H1 (cell line): Measurements from ENCODE around the gene ITPRIPL2. TPM values are rescaled to one million over a fixed set of nuclear protein-coding genes. Genes with fewer than 3 reads are reported as not detected.

Source experiments
- CTCF ChIA-PET: fragments of 300-600 bp; sonication (Branson Sonifier 250); formaldehyde crosslinking; loops from one replicate; lab custom pipeline; 2021; ENCODE audit not compliant: partially characterized antibody; lab: Charles Lee
- POLR2A ChIA-PET: fragments of 300-600 bp; sonication (Branson Sonifier 250); formaldehyde crosslinking; loops from one replicate; lab custom pipeline; 2021; ENCODE audit warnings: inconsistent platforms; ENCODE audit not compliant: partially characterized antibody; lab: Charles Lee
- DNase-seq, 2 experiments: peaks; one replicate each; pipeline versions ENCODE4 v3.0.0 to v3.0.0-alpha.2; 2010 to 2022; ENCODE audit warnings: low spot score in 2 of 2, low read depth in 1 of 2, mixed read lengths in 1 of 2
- FAIRE-seq: peaks from 2 replicates; lab custom pipeline; 2011; peaks lifted over from hg19 to GRCh38; lab: Jason Lieb, UNC
- H2AFZ ChIP-seq: 2 replicates; pipeline ENCODE4 v1.8.1; 2012; ENCODE audit warnings: low read length, inconsistent platforms
- H2AK5ac ChIP-seq: 2 replicates; pipeline ENCODE4 v1.6.1; 2013; ENCODE audit warnings: low read depth, low read length
- H2BK120ac ChIP-seq: replicated peaks from 2 replicates; pipeline ENCODE3; 2013; ENCODE audit warnings: low read depth, low read length, inconsistent platforms
- H2BK12ac ChIP-seq: 2 replicates; pipeline ENCODE4 v1.6.1; 2013; ENCODE audit warnings: low read depth, low read length
- H2BK15ac ChIP-seq: 2 replicates; pipeline ENCODE4 v1.6.1; 2013; ENCODE audit warnings: low read length
- H2BK20ac ChIP-seq: 2 replicates; pipeline ENCODE4 v1.6.1; 2013; ENCODE audit warnings: low read length
- H2BK5ac ChIP-seq: 2 replicates; pipeline ENCODE4 v1.6.1; 2013; ENCODE audit warnings: low read depth, low read length
- H3K14ac ChIP-seq: 2 replicates; pipeline ENCODE4 v1.6.1; 2013; ENCODE audit warnings: inconsistent platforms; ENCODE audit not compliant: insufficient read length
- H3K18ac ChIP-seq: 2 replicates; pipeline ENCODE4 v1.6.1; 2013; ENCODE audit warnings: low read length; ENCODE audit errors: extremely low read depth
- H3K23ac ChIP-seq: 2 replicates; pipeline ENCODE4 v1.6.1; 2013; ENCODE audit warnings: inconsistent platforms; ENCODE audit not compliant: insufficient read length
- H3K23me2 ChIP-seq: 2 replicates; pipeline ENCODE4 v1.6.1; 2013; ENCODE audit warnings: low read depth, low read length
- H3K27ac ChIP-seq: 2 replicates; pipeline ENCODE4 v1.6.1; 2011; ENCODE audit warnings: low read depth, low read length, inconsistent platforms
- H3K27me3 ChIP-seq, 4 experiments: replicated peaks in 1 of 4; 1 replicate in 1 of 4; 2 replicates in 3 of 4; pipeline versions ENCODE4 v1.6.1 to v1.8.1; 2011 to 2013; ENCODE audit warnings: low read length in 3 of 4, mild to moderate bottlenecking in 3 of 4, inconsistent platforms in 2 of 4, mixed read lengths in 2 of 4, moderate library complexity in 1 of 4; ENCODE audit not compliant: control insufficient read depth in 3 of 4, insufficient read depth in 3 of 4; ENCODE audit errors: extremely low read depth in 1 of 4
- H3K36me3 ChIP-seq, 4 experiments: 2 replicates each; pipeline versions ENCODE4 v1.6.1 to v1.8.1; 2011 to 2013; ENCODE audit warnings: mild to moderate bottlenecking in 4 of 4, low read length in 3 of 4, moderate library complexity in 2 of 4, control low read depth in 1 of 4, inconsistent platforms in 1 of 4; ENCODE audit not compliant: insufficient read depth in 4 of 4, control insufficient read depth in 2 of 4
- H3K4ac ChIP-seq: replicated peaks from 2 replicates; pipeline ENCODE3; 2013; ENCODE audit warnings: low read length, low read depth, mixed read lengths, inconsistent platforms; ENCODE audit not compliant: insufficient read length
- H3K4me1 ChIP-seq, 4 experiments: replicated peaks in 1 of 4; 1 replicate in 1 of 4; 2 replicates in 3 of 4; pipeline versions ENCODE4 v1.6.1 to v1.8.1; 2011 to 2013; ENCODE audit warnings: low read length in 3 of 4, inconsistent platforms in 2 of 4, mixed read lengths in 1 of 4; ENCODE audit not compliant: insufficient read depth in 4 of 4, control insufficient read depth in 3 of 4
- H3K4me2 ChIP-seq, 2 experiments: 2 replicates each; pipeline versions ENCODE4 v1.6.1 to v1.8.1; 2011 to 2013; ENCODE audit warnings: low read depth in 2 of 2, low read length in 2 of 2, control low read depth in 1 of 2, inconsistent platforms in 1 of 2, mild to moderate bottlenecking in 1 of 2; ENCODE audit not compliant: insufficient read depth in 1 of 2
- H3K4me3 ChIP-seq, 4 experiments: fragments of 200-600, 300-600 bp in 1 of 4; sonication (generic), shearing (Covaris generic), sonication (Bioruptor Twin) in 1 of 4; 2 replicates each; pipeline versions ENCODE4 v1.5.1 to v1.8.1; 2011 to 2016; ENCODE audit warnings: low read length in 4 of 4, low read depth in 3 of 4, control low read depth in 2 of 4, inconsistent platforms in 2 of 4, mild to moderate bottlenecking in 2 of 4, mixed read lengths in 1 of 4, moderate library complexity in 1 of 4; ENCODE audit not compliant: insufficient read depth in 2 of 4; ENCODE audit errors: extremely low read depth in 1 of 4
- H3K56ac ChIP-seq: replicated peaks from 2 replicates; pipeline ENCODE3; 2013; ENCODE audit warnings: low read depth, mild to moderate bottlenecking, mixed read lengths, low read length, inconsistent platforms; ENCODE audit not compliant: insufficient read length
- H3K79me1 ChIP-seq: 2 replicates; pipeline ENCODE4 v1.6.1; 2013; ENCODE audit warnings: low read depth, low read length, control low read depth
- H3K79me2 ChIP-seq, 2 experiments: 2 replicates each; pipeline versions ENCODE4 v1.6.1 to v1.8.1; 2012 to 2013; ENCODE audit warnings: low read length in 2 of 2, mild to moderate bottlenecking in 2 of 2, inconsistent platforms in 1 of 2; ENCODE audit not compliant: insufficient read depth in 2 of 2, control insufficient read depth in 1 of 2
- H3K9ac ChIP-seq, 4 experiments: replicated peaks in 1 of 4; 1 replicate in 1 of 4; 2 replicates in 3 of 4; pipeline versions ENCODE4 v1.6.1 to v1.8.1; 2011 to 2013; ENCODE audit warnings: low read depth in 3 of 4, low read length in 3 of 4, control low read depth in 2 of 4, mild to moderate bottlenecking in 2 of 4, moderate library complexity in 2 of 4, inconsistent platforms in 1 of 4; ENCODE audit errors: extremely low read depth in 1 of 4
- H3K9me3 ChIP-seq, 2 experiments: 2 replicates each; pipeline versions ENCODE4 v1.6.1 to v1.8.1; 2012 to 2013; ENCODE audit warnings: mild to moderate bottlenecking in 2 of 2, moderate library complexity in 2 of 2, control low read depth in 1 of 2, inconsistent platforms in 1 of 2, low read depth in 1 of 2, low read length in 1 of 2, mixed read lengths in 1 of 2; ENCODE audit not compliant: insufficient read depth in 2 of 2
- H4K20me1 ChIP-seq, 2 experiments: replicated peaks in 1 of 2; 2 replicates each; pipeline versions ENCODE3 to v1.8.1; 2011 to 2013; ENCODE audit warnings: inconsistent platforms in 2 of 2, low read length in 2 of 2, mild to moderate bottlenecking in 1 of 2; ENCODE audit not compliant: insufficient read depth in 2 of 2, control insufficient read depth in 1 of 2
- H4K5ac ChIP-seq: 2 replicates; pipeline ENCODE4 v1.6.1; 2013; ENCODE audit warnings: low read length, low read depth, mixed read lengths, inconsistent platforms; ENCODE audit not compliant: insufficient read length
- H4K8ac ChIP-seq: 2 replicates; pipeline ENCODE4 v1.8.0; 2013; ENCODE audit warnings: mild to moderate bottlenecking, moderate library complexity, low read length, inconsistent platforms; ENCODE audit not compliant: insufficient read depth; ENCODE audit errors: extremely low read depth
- H4K91ac ChIP-seq: replicated peaks from 2 replicates; pipeline ENCODE3; 2013; ENCODE audit warnings: low read length, mixed read lengths, inconsistent platforms; ENCODE audit not compliant: insufficient read length
- ATF3 ChIP-seq: IDR thresholded peaks from 2 replicates; pipeline ENCODE4 v1.6.1; 2011; ENCODE audit warnings: low read depth, mild to moderate bottlenecking, low read length; ENCODE audit not compliant: insufficient read depth
- GTF2F1 ChIP-seq: IDR thresholded peaks from 2 replicates; pipeline ENCODE4 v1.6.1; 2012; ENCODE audit warnings: low read depth, low read length, improper control_type of control experiment, borderline replicate concordance
- KDM1A ChIP-seq: fragments of 200-600, 300-600 bp; sonication (generic); IDR thresholded peaks from 2 replicates; pipeline ENCODE4 v1.7.1; 2016; ENCODE audit warnings: mild to moderate bottlenecking, low read length, borderline replicate concordance
- SUZ12 ChIP-seq: fragments of 200-600 bp; sonication (generic); IDR thresholded peaks from 2 replicates; pipeline ENCODE4 v1.6.1; 2012; ENCODE audit warnings: mild to moderate bottlenecking, inconsistent platforms, low read length, moderate library complexity, mixed read lengths
- TBP ChIP-seq: IDR thresholded peaks from 2 replicates; pipeline ENCODE4 v1.6.1; 2011; ENCODE audit warnings: low read depth, low read length, improper control_type of control experiment
- TCF12 ChIP-seq: IDR thresholded peaks from 2 replicates; pipeline ENCODE4 v1.6.1; 2011; ENCODE audit warnings: low read depth, mild to moderate bottlenecking, low read length
- USF2 ChIP-seq: IDR thresholded peaks from 2 replicates; pipeline ENCODE4 v1.6.1; 2011; ENCODE audit warnings: low read length, improper control_type of control experiment
- WGBS, 2 experiments: shearing (Covaris generic) in 1 of 2; methylation state at CpG; one replicate each; pipeline versions ENCODE4 v1.1.6 to v1.1.7; 2013 to 2015; ENCODE audit warnings: low lambda C conversion rate in 2 of 2, mixed read lengths in 2 of 2, inconsistent platforms in 1 of 2, low coverage in 1 of 2, missing lambda C conversion rate in 1 of 2; ENCODE audit not compliant: insufficient replicate concordance in 2 of 2, insufficient coverage in 1 of 2, insufficient read length in 1 of 2; ENCODE audit errors: extremely low coverage in 1 of 2, missing lambda C conversion rate in 1 of 2; 5-methylcytosine and 5-hydroxymethylcytosine counted together
- polyA plus RNA-seq, 7 experiments: library from polyadenylated mRNA; depleted of rRNA in 3 of 7; stranded (reverse) in 5 of 7; unstranded in 2 of 7; fragments of >200 nt in 5 of 7; fragments of 200-250 nt in 2 of 7; gene quantifications; 1 replicate in 5 of 7; 2 replicates in 1 of 7; 4 replicates in 1 of 7; pipeline versions ENCODE4 v1.2.1 to v1.2.3, GENCODE V29; 2011 to 2013; ENCODE audit warnings: missing spikeins in 2 of 7, mixed read lengths in 2 of 7
- total RNA-seq: library from RNA; stranded (reverse); fragmentation: NEBNext Ultra II Directional; extraction: Animal tissue kit (Norgen Biotek cat#: 25700); gene quantifications from 2 replicates; pipeline ENCODE4 v1.2.1, GENCODE V29; 2021

Gene ITPRIPL2
- total and polyA plus RNA-seq, 2 of the 8 experiments (the other 6 are each of a cell fraction or from before 2014, with no cell fraction given), result 1.1 to 3.4 TPM

- H2AK5ac ChIP-seq, result no peak within 1 kb of the TSS
- no peaks in the 10 kb centered on the region for H4K20me1 ChIP-seq
- POLR2A ChIA-PET, result interaction anchor here (0.7 to 2.1 kb wide), 7 partner anchors 37 to 1998 kb away, joined by 3 to 9 read pairs (median 3); partner anchors contain the start of genes ARL6IP1, RPS15A and TMC7
- TF ChIP-seq GTF2F1 (no peak), TBP (peak; percentile 70; the same call in 1 of the 2 replicates), KDM1A (0 out of 2 replicates have a peak, but pooled peaks have one; percentile 9), USF2 (peak; percentile 76), TCF12 (no peak), ATF3 (peak; percentile 89), SUZ12 (no peak)
These were observed 46.2 kb upstream of the ITPRIPL2 start, which contains the start of gene COQ7 for GRCh38 chr16:19067349-19068236. Gene COQ7 (plus strand): TSS chr16:19067614. CDS start chr16:19067665, 51 bp downstream.

More at GRCh38 chr16:19067349-19068236, 46.2 kb upstream of the ITPRIPL2 start, which contains the start of gene COQ7:
- Histone ChIP-seq H3K4ac (no peak within 1 kb of the TSS), H2BK20ac (no peak within 1 kb of the TSS), H3K27ac (peak within 1 kb of the TSS; percentile 99), H3K4me1 (no peaks in the 10 kb centered on the region), H3K9me3 (no peaks in the 10 kb centered on the region), H3K79me1 (no peaks in the 10 kb centered on the region), H3K14ac (no peak within 1 kb of the TSS), H2AFZ (peak within 1 kb of the TSS; percentile 37; the same call in 1 of the 2 replicates), H2BK15ac (no peak within 1 kb of the TSS), H4K5ac (peak within 1 kb of the TSS; percentile 91), H2BK5ac (peak within 1 kb of the TSS; percentile 83), H3K79me2 (peaks cover 0 to 6% of the 10 kb centered on the region in 2 experiments; a peak in 2 of 4 replicates), H4K8ac (peak within 1 kb of the TSS; percentile 100; the same call in 1 of the 2 replicates), H3K23ac (no peak within 1 kb of the TSS), H3K4me2 (peak within 1 kb of the TSS; percentile 77 to 97), H4K91ac (no peak within 1 kb of the TSS), H3K4me3 (peak within 1 kb of the TSS; percentile 87 to 94 (median 90)), H3K9ac (peak within 1 kb of the TSS; percentile 76 to 98 (median 96)), H2BK120ac (no peak within 1 kb of the TSS), H3K36me3 (peaks cover 0 to 3% (median 0%) of the 10 kb centered on the region in 4 experiments; a peak in 1 of 8 replicates), H3K18ac (peak within 1 kb of the TSS; percentile 83), H2BK12ac (no peak within 1 kb of the TSS; the same call in 1 of the 2 replicates), H3K56ac (peak within 1 kb of the TSS; percentile 36), H3K27me3 (no peaks in the 10 kb centered on the region), H3K23me2 (peaks cover 5% of the 10 kb centered on the region; the same call in 1 of the 2 replicates)
- CTCF ChIA-PET, result interaction anchor here (0.5 to 0.9 kb wide), 2 partner anchors 55 to 84 kb away, joined by 3 read pairs; partner anchors contain the start of gene TMC7
- FAIRE-seq, result peak; percentile 69
- WGBS, 2 experiments, result 1% methylated on average over 66 of the region's 68 CpGs; no CpG with 5 or more reads in 1 of the 2 experiments
- peak; percentile 96 to 98 for DNase-seq
